Ascending aorta (tissue), 2 donors: ENCODE measurements around the gene PLSCR1. TPM values are rescaled to one million over a fixed set of nuclear protein-coding genes. Genes with fewer than 3 reads are reported as not detected.
"Not testable (repeated sequence)": the region's sequence is repeated elsewhere in the genome, so short reads cannot be mapped to it uniquely, and the experiment has no call there.

Experiments used
- DNase-seq, 2 donors: peaks; one replicate each; pipeline ENCODE4 v3.0.0-alpha.2; 2019; ENCODE audit warnings: low spot score in 2 of 2
- H3K27ac ChIP-seq, 2 donors: fragments of 200-600 bp; sonication (generic); one replicate each; pipeline ENCODE4 v1.5.1; 2016 to 2017; ENCODE audit warnings: mild to moderate bottlenecking in 1 of 2
- H3K27me3 ChIP-seq: fragments of 200-600 bp; sonication (generic); one replicate; pipeline ENCODE4 v1.5.1; 2017
- H3K36me3 ChIP-seq, 2 donors: fragments of 200-600 bp; sonication (generic); one replicate each; pipeline ENCODE4 v1.5.1; 2016
- H3K4me1 ChIP-seq, 2 donors: fragments of 200-600 bp; sonication (generic); one replicate each; pipeline ENCODE4 v1.5.1; 2016 to 2017; ENCODE audit warnings: mild to moderate bottlenecking in 1 of 2
- H3K4me3 ChIP-seq, 2 donors: fragments of 200-600 bp; sonication (generic); one replicate each; pipeline ENCODE4 v1.5.1; 2016 to 2017; ENCODE audit warnings: mild to moderate bottlenecking in 1 of 2
- H3K9me3 ChIP-seq, 2 donors: fragments of 200-600 bp; sonication (generic); one replicate each; pipeline ENCODE4 v1.5.1; 2016
- intact Hi-C: fragments of 100-400 bp; cut with DNase I; formaldehyde crosslinking; loops from one replicate; pipeline ENCODE4 v1.15.1; 2023
- total RNA-seq: library from RNA; depleted of rRNA; stranded (reverse); fragments of >200 nt; gene quantifications from one replicate; pipeline ENCODE4 v1.1.0, GENCODE V29; 2016
- TF ChIP-seq, protein P1 (sequence below), 3 experiments: fragments of 200-600 bp in 2 of 3; fragments of 450-650 bp in 1 of 3; sonication (generic) in 2 of 3; IDR thresholded peaks; one replicate each; pipeline ENCODE4 v1.5.1; 2016 to 2019; ENCODE audit warnings: antibody characterized with exemption in 3 of 3, mild to moderate bottlenecking in 1 of 3, moderate library complexity in 1 of 3

The PLSCR1 gene
- total RNA-seq, 1 donor from 2014 or later: 62.2 TPM

DNA sequence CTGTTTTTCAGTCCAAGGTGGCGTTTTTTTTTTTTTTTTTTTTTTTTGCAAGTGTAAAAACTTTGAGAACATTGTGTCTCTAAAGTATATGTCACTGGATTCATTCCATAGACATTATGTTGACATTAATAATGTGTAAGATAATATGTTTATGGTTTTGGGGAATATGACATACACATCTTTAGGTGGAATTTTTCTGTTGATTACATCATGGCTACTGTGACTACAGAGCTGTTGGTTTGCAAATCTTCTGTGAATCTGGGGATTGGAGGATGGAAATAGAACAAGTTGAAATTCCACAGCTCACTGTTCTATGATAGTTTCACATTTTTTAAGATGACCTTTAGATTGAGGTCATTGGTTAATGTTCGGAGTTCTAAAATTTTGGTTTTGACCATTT is 50.6 kb downstream of the PLSCR1 start:
- Histone ChIP-seq H3K27me3 (no peaks in the 10 kb centered on the region), H3K36me3 (no peaks in the 10 kb centered on the region), H3K27ac (no peak overlapping the region), H3K4me3 (no peak overlapping the region), H3K4me1 (no peaks in the 10 kb centered on the region), H3K9me3 (peaks cover 0 to 4% of the 10 kb centered on the region in 2 donors)
- TF ChIP-seq, protein P1, sequence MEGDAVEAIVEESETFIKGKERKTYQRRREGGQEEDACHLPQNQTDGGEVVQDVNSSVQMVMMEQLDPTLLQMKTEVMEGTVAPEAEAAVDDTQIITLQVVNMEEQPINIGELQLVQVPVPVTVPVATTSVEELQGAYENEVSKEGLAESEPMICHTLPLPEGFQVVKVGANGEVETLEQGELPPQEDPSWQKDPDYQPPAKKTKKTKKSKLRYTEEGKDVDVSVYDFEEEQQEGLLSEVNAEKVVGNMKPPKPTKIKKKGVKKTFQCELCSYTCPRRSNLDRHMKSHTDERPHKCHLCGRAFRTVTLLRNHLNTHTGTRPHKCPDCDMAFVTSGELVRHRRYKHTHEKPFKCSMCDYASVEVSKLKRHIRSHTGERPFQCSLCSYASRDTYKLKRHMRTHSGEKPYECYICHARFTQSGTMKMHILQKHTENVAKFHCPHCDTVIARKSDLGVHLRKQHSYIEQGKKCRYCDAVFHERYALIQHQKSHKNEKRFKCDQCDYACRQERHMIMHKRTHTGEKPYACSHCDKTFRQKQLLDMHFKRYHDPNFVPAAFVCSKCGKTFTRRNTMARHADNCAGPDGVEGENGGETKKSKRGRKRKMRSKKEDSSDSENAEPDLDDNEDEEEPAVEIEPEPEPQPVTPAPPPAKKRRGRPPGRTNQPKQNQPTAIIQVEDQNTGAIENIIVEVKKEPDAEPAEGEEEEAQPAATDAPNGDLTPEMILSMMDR (IDR thresholded peaks at IDR 0.05): no peak
- intact Hi-C loops: no loop called here
- DNase-seq: no peak

DNA sequence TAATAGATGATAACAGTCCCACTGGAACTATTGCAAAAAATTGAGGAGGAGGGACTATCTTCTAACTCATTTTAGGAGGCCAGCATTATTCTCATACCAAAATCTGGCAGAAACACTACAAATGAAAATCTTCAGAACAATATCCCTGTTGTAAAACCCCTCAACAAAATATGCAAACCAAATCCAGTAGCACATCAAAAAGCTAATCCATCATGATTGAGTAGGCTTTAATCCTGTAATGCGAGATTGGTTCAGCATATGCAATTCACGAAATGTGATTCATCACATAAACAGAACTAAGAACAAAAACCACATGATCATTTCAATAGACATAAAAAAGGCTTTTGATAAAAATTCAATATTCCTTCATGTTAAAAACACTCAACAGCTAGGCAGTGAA is 51.2 kb downstream of the PLSCR1 start:
- Histone ChIP-seq H3K9me3 (peaks cover 0 to 4% of the 10 kb centered on the region in 2 donors), H3K4me1 (no peaks in the 10 kb centered on the region), H3K4me3 (no peak overlapping the region), H3K27me3 (no peaks in the 10 kb centered on the region), H3K36me3 (no peaks in the 10 kb centered on the region), H3K27ac (no peak overlapping the region)
- TF ChIP-seq, protein P1 (IDR thresholded peaks at IDR 0.05): no peak
- DNase-seq: no peak
- intact Hi-C loops: no loop called here

DNA sequence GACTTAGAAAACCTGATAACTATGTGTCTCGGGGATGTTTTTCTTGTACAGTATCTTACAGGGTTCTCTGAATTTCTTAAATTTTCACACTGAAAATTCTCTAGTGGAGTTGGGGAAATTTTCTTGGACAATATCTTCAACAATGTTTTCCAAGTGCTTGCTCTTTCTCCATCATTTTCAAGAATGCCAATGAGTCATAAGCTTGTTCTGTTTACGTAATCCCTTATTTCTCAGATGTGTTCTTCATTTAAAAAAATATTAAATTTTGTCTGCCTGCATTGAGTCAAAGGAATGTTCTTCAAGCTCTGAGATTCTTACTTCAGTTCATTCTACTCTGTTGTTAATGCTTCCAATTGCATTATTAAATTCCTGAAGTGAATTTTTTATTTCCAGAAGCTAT is 53.1 kb downstream of the PLSCR1 start:
- intact Hi-C loops: no loop called here
- DNase-seq: no peak
- no peak overlapping the region for H3K27ac ChIP-seq

DNA sequence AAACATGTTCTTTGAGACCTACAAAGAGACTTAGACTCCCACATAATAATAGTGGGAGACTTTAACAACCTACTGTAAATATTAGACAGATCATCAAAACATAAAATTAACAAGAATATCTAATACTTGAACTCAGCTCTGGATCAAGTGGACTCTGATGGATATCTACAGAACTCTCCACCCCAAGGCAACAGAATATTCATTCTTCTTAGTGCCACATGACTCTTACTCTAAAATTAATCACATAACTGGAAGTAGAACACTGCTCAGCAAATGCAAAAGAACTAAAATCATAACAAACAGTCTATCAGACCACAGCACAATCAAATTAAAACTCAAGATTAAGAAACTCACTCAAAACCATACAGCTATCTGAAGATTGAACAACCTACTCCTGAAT is 59.1 kb downstream of the PLSCR1 start:
- Histone ChIP-seq H3K4me3 (no peak overlapping the region), H3K36me3 (no peaks in the 10 kb centered on the region), H3K27ac (no peak overlapping the region), H3K4me1 (no peaks in the 10 kb centered on the region), H3K9me3 (peaks cover 0 to 5% of the 10 kb centered on the region in 2 donors), H3K27me3 (no peaks in the 10 kb centered on the region)
- no peak for DNase-seq
- intact Hi-C loops: no loop called here
- TF ChIP-seq, protein P1 (IDR thresholded peaks at IDR 0.05): no peak

More for the DNA sequence above, 53.1 kb downstream of the PLSCR1 start:
- TF ChIP-seq, protein P1 (IDR thresholded peaks at IDR 0.05): no peak
- H3K9me3 ChIP-seq: peaks cover 0 to 4% of the 10 kb centered on the region in 2 donors
- no peaks in the 10 kb centered on the region for H3K36me3 ChIP-seq
- H3K4me1 ChIP-seq: no peaks in the 10 kb centered on the region
- no peaks in the 10 kb centered on the region for H3K27me3 ChIP-seq
- H3K4me3 ChIP-seq: no peak overlapping the region

DNA sequence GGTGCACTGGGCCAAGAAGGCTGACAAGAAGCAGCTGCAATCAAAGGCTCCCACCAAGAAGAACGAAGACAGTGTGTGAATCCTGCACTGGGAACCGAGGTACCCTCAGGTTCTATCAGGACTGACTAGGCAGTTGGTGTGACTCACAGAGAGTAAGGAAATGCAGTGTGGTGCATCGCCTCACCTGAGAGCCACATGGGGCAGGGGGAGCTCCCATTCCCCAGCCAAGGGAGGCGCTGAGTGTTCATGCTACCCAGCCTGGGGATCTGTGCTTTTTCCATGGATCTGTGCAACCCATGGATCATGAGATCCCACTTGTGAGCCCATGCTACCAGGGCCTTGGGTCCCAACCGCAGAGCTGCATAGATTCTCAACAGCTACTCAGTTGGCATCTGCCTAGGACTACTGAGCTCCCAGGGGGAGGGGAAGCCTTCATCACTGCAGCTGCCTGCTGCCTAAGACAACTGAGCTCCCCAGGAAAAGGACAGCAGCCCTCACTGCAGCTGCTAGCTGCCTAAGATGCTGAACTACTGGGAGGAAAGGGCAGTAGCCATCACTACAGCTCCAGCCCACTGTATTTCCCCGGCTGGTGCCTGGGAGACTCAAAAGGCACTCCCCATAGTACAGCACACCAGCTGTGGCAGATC is 68.2 kb downstream of the PLSCR1 start:
- Histone ChIP-seq H3K4me1 (no peaks in the 10 kb centered on the region), H3K27me3 (no peaks in the 10 kb centered on the region), H3K27ac (no peak overlapping the region), H3K36me3 (no peaks in the 10 kb centered on the region), H3K9me3 (no peaks in the 10 kb centered on the region), H3K4me3 (no peak overlapping the region)
- intact Hi-C loops: no loop called here
- TF ChIP-seq, protein P1 (IDR thresholded peaks at IDR 0.05): no peak
- DNase-seq: no peak

DNA sequence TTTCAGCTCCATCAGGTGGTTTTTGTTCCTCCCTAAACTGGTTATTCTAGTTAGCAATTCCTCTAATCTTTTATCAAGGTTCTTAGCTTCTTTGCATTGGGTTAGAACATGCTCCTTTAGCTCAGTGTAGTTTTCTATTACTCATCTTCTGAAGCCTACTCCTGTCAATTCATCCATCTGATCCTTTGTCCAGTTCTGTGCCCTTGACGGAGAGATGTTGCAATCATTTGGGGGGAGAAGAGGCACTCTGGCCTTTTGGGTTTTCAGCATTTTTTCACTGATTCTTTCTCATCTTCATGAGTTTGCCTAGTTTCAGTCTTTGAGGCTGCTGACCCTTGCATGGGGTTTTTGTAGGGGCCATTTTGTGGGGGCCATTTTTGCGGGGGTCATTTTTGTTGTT is 69.4 kb downstream of the PLSCR1 start:
- DNase-seq, H3K36me3 ChIP-seq, H3K4me1 ChIP-seq, H3K4me3 ChIP-seq, H3K27me3 ChIP-seq, H3K27ac ChIP-seq, H3K9me3 ChIP-seq, intact Hi-C loops: not testable (repeated sequence)
